Right lobe of liver (tissue), 6 donors: ENCODE results near the gene ARNT2. TPM values are rescaled to one million over a fixed set of nuclear protein-coding genes. Genes with fewer than 3 reads are reported as not detected.

Source experiments
- ATAC-seq, 4 donors: fragments of 200-7000 bp; cut with Tn5 transposase; one replicate each; pipeline ENCODE4 v1.9.1; 2020; ENCODE audit warnings: mild to moderate bottlenecking in 4 of 4, moderate library complexity in 4 of 4
- DNase-seq, 3 donors: peaks; one replicate each; pipeline ENCODE4 v3.0.0-alpha.2; 2020
- H3K27ac ChIP-seq, 3 donors: fragments of 200-600 bp; one replicate each; pipeline ENCODE4 v1.8.0; 2022
- H3K27me3 ChIP-seq, 2 donors: fragments of 200-600 bp; one replicate each; pipeline ENCODE4 v1.8.0; 2022
- H3K36me3 ChIP-seq, 4 donors: fragments of 200-600 bp; sonication (generic) in 1 of 4; one replicate each; pipeline versions ENCODE4 v1.5.1 to v1.8.0; 2017 to 2022; ENCODE audit warnings: control low read depth in 1 of 4
- H3K4me1 ChIP-seq, 4 donors: fragments of 200-600 bp; sonication (generic) in 1 of 4; one replicate each; pipeline versions ENCODE4 v1.5.1 to v1.8.0; 2017 to 2022; ENCODE audit warnings: control low read depth in 1 of 4
- H3K4me3 ChIP-seq, 3 donors: fragments of 200-600 bp; one replicate each; pipeline ENCODE4 v1.8.0; 2022
- H3K9me3 ChIP-seq, 4 donors: fragments of 200-600 bp; sonication (generic) in 1 of 4; one replicate each; pipeline versions ENCODE4 v1.5.1 to v1.8.0; 2017 to 2022; ENCODE audit warnings: control low read depth in 1 of 4
- CTCF ChIP-seq, 4 donors: fragments of 200-600 bp in 3 of 4; fragments of 450-650 bp in 1 of 4; IDR thresholded peaks; one replicate each; pipeline versions ENCODE4 v1.5.1 to v1.8.0; 2016 to 2022; ENCODE audit warnings: antibody characterized with exemption in 4 of 4, mild to moderate bottlenecking in 2 of 4
- POLR2A ChIP-seq: fragments of 450-650 bp; IDR thresholded peaks from one replicate; pipeline ENCODE4 v1.6.1; 2017; ENCODE audit warnings: antibody characterized with exemption, mild to moderate bottlenecking
- WGBS: methylation state at CpG from one replicate; pipeline ENCODE4 v1.1.6; 2018; ENCODE audit warnings: low coverage, low lambda C conversion rate; ENCODE audit not compliant: insufficient coverage; ENCODE audit errors: missing lambda C conversion rate; 5-methylcytosine and 5-hydroxymethylcytosine counted together
- intact Hi-C, 2 donors: fragments of 100-400 bp; cut with DNase I; formaldehyde crosslinking; loops; one replicate each; pipeline versions ENCODE4 v1.11.2 to v1.14.1; 2022
- total RNA-seq, 6 experiments: library from RNA; depleted of rRNA in 2 of 6; stranded (reverse); fragments of >200 nt in 2 of 6; fragmentation: NEBNext Ultra II Directional in 3 of 6; extraction: Animal tissue kit (Norgen Biotek cat#: 25700) in 3 of 6; gene quantifications; one replicate each; pipeline versions ENCODE4 v1.1.0 to v1.2.4, GENCODE V29; 2016 to 2023
- donor health status: DM: no; HTN: yes; CAD: no.
- donor health status: DM: no; HTN: no; CAD: no.
- donor health status: DM: no; HTN: no; CAD: no.
- donor health status: DM: no; HTN: yes; CAD: no.
- donor health status: DM: no; HTN: yes; CAD: no.

The ARNT2 gene
- total RNA-seq, 6 experiments from 2014 or later, result 0.12 to 1.3 (median 0.46) TPM

GRCh38 chr15:80426316-80426715 is 22.1 kb downstream of the ARNT2 start:
- intact Hi-C loops, result no loop called here
- Histone ChIP-seq H3K4me1 (no peaks in the 10 kb centered on the region), H3K9me3 (no peaks in the 10 kb centered on the region), H3K27ac (no peak overlapping the region), H3K4me3 (no peak overlapping the region), H3K27me3 (no peaks in the 10 kb centered on the region), H3K36me3 (no peaks in the 10 kb centered on the region)
- WGBS, result 77% methylated on average over 2 of the region's 3 CpGs
- no peak for ATAC-seq
- DNase-seq, result no peak
- no peak for TF ChIP-seq POLR2A
- no peak for TF ChIP-seq CTCF (IDR thresholded peaks at IDR 0.05)

- Histone ChIP-seq H3K36me3 (no peaks in the 10 kb centered on the region), H3K27ac (no peak overlapping the region), H3K4me3 (no peak overlapping the region), H3K9me3 (no peaks in the 10 kb centered on the region), H3K4me1 (no peaks in the 10 kb centered on the region), H3K27me3 (no peaks in the 10 kb centered on the region)
- no peak for DNase-seq
- intact Hi-C loops, result no loop called here
- TF ChIP-seq POLR2A (no peak), CTCF (IDR thresholded peaks at IDR 0.05) (no peak)
- no CpG with 5 or more reads among the region's 5 CpGs for WGBS
- no peak for ATAC-seq
Measured at GRCh38 chr15:80429964-80430363, 25.8 kb downstream of the ARNT2 start.

GRCh38 chr15:80431635-80432344 is 27.6 kb downstream of the ARNT2 start:
- ATAC-seq (no peak), DNase-seq (no peak)
- no peaks in the 10 kb centered on the region for H3K36me3 ChIP-seq
- no peak for TF ChIP-seq POLR2A
- no peaks in the 10 kb centered on the region for H3K9me3 ChIP-seq
- H3K27me3 ChIP-seq, result no peaks in the 10 kb centered on the region
- H3K27ac ChIP-seq, result no peak overlapping the region
- no peak overlapping the region for H3K4me3 ChIP-seq
- H3K4me1 ChIP-seq, result no peaks in the 10 kb centered on the region
- intact Hi-C loops, result no loop called here
- WGBS, result 28% methylated on average over 6 of the region's 11 CpGs

GRCh38 chr15:80432345-80432702 is 28.1 kb downstream of the ARNT2 start:
- DNase-seq (no peak), ATAC-seq (no peak)
- H3K9me3 ChIP-seq, result no peaks in the 10 kb centered on the region
- intact Hi-C loops, result no loop called here
- H3K27me3 ChIP-seq, result no peaks in the 10 kb centered on the region
- 82% methylated on average over 2 of the region's 2 CpGs for WGBS
- no peak overlapping the region for H3K27ac ChIP-seq
- TF ChIP-seq POLR2A, result no peak
- no peak for TF ChIP-seq CTCF (IDR thresholded peaks at IDR 0.05)
- H3K36me3 ChIP-seq, result no peaks in the 10 kb centered on the region
- H3K4me1 ChIP-seq, result no peaks in the 10 kb centered on the region
- no peak overlapping the region for H3K4me3 ChIP-seq

GRCh38 chr15:80433836-80434235 is 29.7 kb downstream of the ARNT2 start:
- Histone ChIP-seq H3K9me3 (no peaks in the 10 kb centered on the region), H3K27me3 (no peaks in the 10 kb centered on the region), H3K4me1 (no peaks in the 10 kb centered on the region), H3K4me3 (no peak overlapping the region), H3K36me3 (no peaks in the 10 kb centered on the region), H3K27ac (no peak overlapping the region)
- DNase-seq, result no peak
- intact Hi-C loops, result no loop called here
- ATAC-seq, result no peak
- 70% methylated on average over 5 of the region's 5 CpGs for WGBS
- no peak for TF ChIP-seq POLR2A
- no peak for TF ChIP-seq CTCF (IDR thresholded peaks at IDR 0.05)
